Ovary (tissue), 9 donors: ENCODE data around the gene WDFY4. TPM values are rescaled to one million over a fixed set of nuclear protein-coding genes. Genes with fewer than 3 reads are reported as not detected.

ENCODE experiments used
- DNase-seq, 5 donors: peaks; one replicate each; pipeline ENCODE4 v3.0.0-alpha.2; 2019 to 2020
- H3K27ac ChIP-seq, 2 donors: fragments of 200-600 bp; one replicate each; pipeline versions ENCODE4 v1.5.1 to v1.8.0; 2019 to 2022
- H3K27me3 ChIP-seq: fragments of 200-600 bp; one replicate; pipeline ENCODE4 v1.8.0; 2022
- H3K36me3 ChIP-seq: fragments of 200-600 bp; sonication (generic); one replicate; pipeline ENCODE4 v1.5.1; 2019
- H3K4me1 ChIP-seq: one replicate; pipeline ENCODE4 v1.8.1; 2013; ENCODE audit warnings: mild to moderate bottlenecking, moderate library complexity; ENCODE audit not compliant: insufficient read depth
- H3K4me3 ChIP-seq: fragments of 200-600 bp; sonication (generic); one replicate; pipeline ENCODE4 v1.5.1; 2017
- H3K9me3 ChIP-seq, 2 donors: fragments of 200-600 bp in 1 of 2; sonication (generic) in 1 of 2; one replicate each; pipeline versions ENCODE4 v1.5.1 to v1.8.1; 2013 to 2019; ENCODE audit warnings: mild to moderate bottlenecking in 1 of 2, moderate library complexity in 1 of 2
- CTCF ChIP-seq, 3 donors: fragments of 450-650 bp in 2 of 3; fragments of 200-600 bp in 1 of 3; IDR thresholded peaks; one replicate each; pipeline versions ENCODE4 v1.5.1 to v1.8.0; 2016 to 2022; ENCODE audit warnings: antibody characterized with exemption in 3 of 3, mild to moderate bottlenecking in 1 of 3
- EP300 ChIP-seq: sonication (generic); formaldehyde crosslinking; IDR thresholded peaks from one replicate; pipeline ENCODE4 v1.6.1; 2017; ENCODE audit warnings: antibody characterized with exemption
- POLR2A ChIP-seq: fragments of 450-650 bp; IDR thresholded peaks from one replicate; pipeline ENCODE4 v1.6.1; 2017; ENCODE audit warnings: antibody characterized with exemption, mild to moderate bottlenecking, moderate library complexity
- WGBS, 3 donors: extraction: QIAGEN DNeasy Blood & Tissue Kit in 1 of 3; methylation state at CpG; one replicate each; pipeline versions ENCODE4 v1.1.5 to v1.1.7; 2013 to 2017; 5-methylcytosine and 5-hydroxymethylcytosine counted together
- intact Hi-C, 4 donors: fragments of 100-400 bp; cut with DNase I; formaldehyde crosslinking; loops; one replicate each; pipeline versions ENCODE4 v1.11.0 to v1.15.1; 2022 to 2023
- polyA plus RNA-seq, 2 donors: library from polyadenylated mRNA; stranded (reverse); fragments of 200-250 nt in 1 of 2; fragments of 350-450 nt in 1 of 2; fragmentation: Illumina TruSeq in 1 of 2; extraction: RNeasy Lipid Tissue Mini Kit (QIAGEN cat#74804) in 1 of 2; gene quantifications; one replicate each; pipeline ENCODE4 v1.2.3, GENCODE V29; 2013 to 2014
- total RNA-seq, 7 donors: library from RNA; depleted of rRNA in 2 of 7; stranded (reverse); fragments of >200 nt in 2 of 7; fragmentation: NEBNext Ultra II Directional in 3 of 7; extraction: Animal tissue kit (Norgen Biotek cat#: 25700) in 3 of 7; gene quantifications; one replicate each; pipeline versions ENCODE4 v1.1.0 to v1.2.4, GENCODE V29; 2016 to 2023
- donor health status: DM: no; HTN: no; CAD: no; lungs with moderate emphysema.
- donor health status: DM: no; HTN: no; CAD: no.
- donor health status: Bipolar disorder and iron deficiency.
- donor health status: DM: yes; HTN: yes; CAD: no.
- donor health status: DM: no; HTN: no; CAD: no.
- donor health status: DM: yes; HTN: yes; CAD: no.

The WDFY4 gene
- total and polyA plus RNA-seq, 9 donors = 0.54 to 4.2 (median 1.7) TPM

GRCh38 chr10:48894911-48895802, 210.5 kb downstream of the WDFY4 start:
- DNase-seq = no peak
- Histone ChIP-seq H3K9me3 (no peaks in the 10 kb centered on the region), H3K36me3 (no peaks in the 10 kb centered on the region), H3K4me3 (no peak overlapping the region), H3K27ac (no peak overlapping the region), H3K27me3 (no peaks in the 10 kb centered on the region), H3K4me1 (peaks cover 7% of the 10 kb centered on the region)
- intact Hi-C loops = no loop called here
- 43 to 65% (median 53%) methylated on average over 6 of the region's 6 CpGs for WGBS, 3 donors
- no peak for TF ChIP-seq POLR2A
- no peak for TF ChIP-seq CTCF (IDR thresholded peaks at IDR 0.05)
- no peak for TF ChIP-seq EP300

- Histone ChIP-seq H3K4me1 (peaks cover 7% of the 10 kb centered on the region), H3K36me3 (no peaks in the 10 kb centered on the region), H3K4me3 (no peak overlapping the region), H3K27ac (no peak overlapping the region), H3K9me3 (no peaks in the 10 kb centered on the region), H3K27me3 (no peaks in the 10 kb centered on the region)
- TF ChIP-seq CTCF (IDR thresholded peaks at IDR 0.05) (no peak), POLR2A (no peak), EP300 (no peak)
- intact Hi-C loops = no loop called here
- 11 to 17% (median 16%) methylated on average over 3 of the region's 3 CpGs for WGBS, 3 donors
- DNase-seq = no peak
Measured at GRCh38 chr10:48895803-48896195, 211.1 kb downstream of the WDFY4 start.

- Histone ChIP-seq H3K9me3 (no peaks in the 10 kb centered on the region), H3K4me1 (peaks cover 7% of the 10 kb centered on the region), H3K36me3 (no peaks in the 10 kb centered on the region), H3K27me3 (no peaks in the 10 kb centered on the region), H3K4me3 (no peak overlapping the region), H3K27ac (no peak overlapping the region)
- intact Hi-C loops = no loop called here
- no peak for TF ChIP-seq POLR2A
- TF ChIP-seq CTCF (IDR thresholded peaks at IDR 0.05) = no peak
- TF ChIP-seq EP300 = no peak
- 87 to 93% (median 91%) methylated on average over 13 of the region's 13 CpGs for WGBS, 3 donors
- DNase-seq = no peak
Measured at GRCh38 chr10:48896756-48897440, 212.2 kb downstream of the WDFY4 start.

GRCh38 chr10:48897441-48897790, 212.7 kb downstream of the WDFY4 start:
- H3K4me3 ChIP-seq = no peak overlapping the region
- no peaks in the 10 kb centered on the region for H3K9me3 ChIP-seq
- H3K36me3 ChIP-seq = no peaks in the 10 kb centered on the region
- 95 to 100% (median 97%) methylated on average over 10 of the region's 10 CpGs for WGBS, 3 donors
- no peak overlapping the region for H3K27ac ChIP-seq
- no peak for DNase-seq
- intact Hi-C loops = no loop called here
- TF ChIP-seq EP300 (no peak), POLR2A (no peak), CTCF (IDR thresholded peaks at IDR 0.05) (no peak)
- no peaks in the 10 kb centered on the region for H3K27me3 ChIP-seq
- H3K4me1 ChIP-seq = peaks cover 7% of the 10 kb centered on the region
